HepG2 (cell line): Measurements from ENCODE around the gene ZFR2. TPM values are rescaled to one million over a fixed set of nuclear protein-coding genes. Genes with fewer than 3 reads are reported as not detected.

Source experiments
- ATAC-seq: fragments of 200-7000 bp; cut with Tn5 transposase; 3 replicates; pipeline ENCODE4 v1.9.1; 2020; ENCODE audit warnings: mild to moderate bottlenecking, moderate library complexity
- BruUV-seq: library from RNA; stranded (reverse); fragments of 400-500 nt; replicated peaks from 2 replicates; lab custom pipeline; 2021; lab: Mats Ljungman, UMichigan
- CTCF ChIA-PET: fragments of 300-600 bp; formaldehyde crosslinking; extraction: SDS; loops from one replicate; lab custom pipeline; 2021; ENCODE audit warnings: low total read pairs, inconsistent platforms, low intra/inter-chr PET ratio; lab: Yijun Ruan, JAX
- POLR2A ChIA-PET: fragments of 350-600 bp; sonication (Branson Sonifier 250); formaldehyde crosslinking; loops from one replicate; lab custom pipeline; 2020; ENCODE audit warnings: antibody characterized with exemption, inconsistent platforms; lab: Yijun Ruan, JAX
- DNase-seq: peaks from one replicate; pipeline ENCODE4 v3.0.0-alpha.2; 2015; ENCODE audit warnings: low spot score
- FAIRE-seq: peaks from 3 replicates; lab custom pipeline; 2011; peaks lifted over from hg19 to GRCh38; lab: Jason Lieb, UNC
- H2AFZ ChIP-seq: one replicate; pipeline ENCODE4 v1.6.1; 2011; ENCODE audit warnings: low read length, inconsistent platforms
- H3K27ac ChIP-seq: fragments of 300-600 bp; 3 replicates; pipeline ENCODE4 v1.8.0; 2011; ENCODE audit warnings: mixed run types, mild to moderate bottlenecking, mixed read lengths, low read length, inconsistent platforms; ENCODE audit not compliant: insufficient read depth; ENCODE audit errors: extremely low read length
- H3K27me3 ChIP-seq, 2 experiments: fragments of 200-600 bp in 1 of 2; 2 replicates in 1 of 2; 3 replicates in 1 of 2; pipeline versions ENCODE4 v1.6.0 to v1.8.0; 2011; ENCODE audit warnings: low read length in 2 of 2, mild to moderate bottlenecking in 2 of 2, moderate library complexity in 2 of 2, inconsistent platforms in 1 of 2; ENCODE audit not compliant: insufficient read depth in 2 of 2, control insufficient read depth in 1 of 2
- H3K36me3 ChIP-seq, 2 experiments: fragments of 200-600 bp in 1 of 2; replicated peaks in 1 of 2; 2 replicates in 1 of 2; 3 replicates in 1 of 2; pipeline versions ENCODE4 v1.5.1 to v1.8.0; 2011; ENCODE audit warnings: low read length in 2 of 2, inconsistent platforms in 1 of 2; ENCODE audit not compliant: insufficient read depth in 2 of 2, control insufficient read depth in 1 of 2
- H3K4me1 ChIP-seq: 2 replicates; pipeline ENCODE4 v1.5.1; 2012; ENCODE audit warnings: low read length, inconsistent platforms; ENCODE audit not compliant: insufficient read depth
- H3K4me2 ChIP-seq: 2 replicates; pipeline ENCODE4 v1.6.0; 2011; ENCODE audit warnings: low read depth, low read length, inconsistent platforms
- H3K4me3 ChIP-seq, 3 experiments: fragments of 200-600 bp in 1 of 3; sonication (generic), shearing (Covaris generic) in 1 of 3; replicated peaks in 1 of 3; 2 replicates each; pipeline ENCODE4 v1.5.1; 2011 to 2016; ENCODE audit warnings: low read length in 3 of 3, inconsistent platforms in 2 of 3, low read depth in 2 of 3, mild to moderate bottlenecking in 2 of 3, control low read depth in 1 of 3, mixed read lengths in 1 of 3; ENCODE audit not compliant: insufficient read depth in 1 of 3
- H3K79me2 ChIP-seq: one replicate; pipeline ENCODE4 v1.6.1; 2011; ENCODE audit warnings: low read length, inconsistent platforms; ENCODE audit not compliant: insufficient read depth
- H3K9ac ChIP-seq: 2 replicates; pipeline ENCODE4 v1.6.0; 2011; ENCODE audit warnings: mild to moderate bottlenecking, low read depth, low read length, inconsistent platforms; ENCODE audit not compliant: insufficient read depth
- H3K9me3 ChIP-seq: 2 replicates; pipeline ENCODE4 v1.5.1; 2012; ENCODE audit warnings: mild to moderate bottlenecking, low read length
- H4K20me1 ChIP-seq: 2 replicates; pipeline ENCODE4 v1.6.0; 2011; ENCODE audit warnings: inconsistent platforms, mild to moderate bottlenecking, low read length, moderate library complexity; ENCODE audit not compliant: insufficient read depth
- CREB1 ChIP-seq, 2 experiments: fragments of 450-650 bp in 1 of 2; IDR thresholded peaks; 2 replicates each; pipeline ENCODE4 v1.6.1; 2016 to 2017; ENCODE audit warnings: control low read depth in 1 of 2, mild to moderate bottlenecking in 1 of 2, missing compliant biosample characterization in 1 of 2, missing genetic modification characterization in 1 of 2
- DNMT3B ChIP-seq: conservative IDR thresholded peaks from 2 replicates; pipeline ENCODE4 v1.6.1; 2016; ENCODE audit warnings: missing biosample characterization, control low read depth
- ZBTB7A ChIP-seq: sonication (generic); formaldehyde crosslinking; IDR thresholded peaks from 2 replicates; pipeline ENCODE4 v1.8.0; 2022; ENCODE audit warnings: mild to moderate bottlenecking, missing genetic modification reagents
- ZNF124 ChIP-seq: sonication (generic); formaldehyde crosslinking; IDR thresholded peaks from 2 replicates; pipeline ENCODE4 v1.4.0; 2020; ENCODE audit warnings: missing genetic modification reagents
- ZNF451 ChIP-seq: sonication (generic); formaldehyde crosslinking; IDR thresholded peaks from 2 replicates; pipeline ENCODE4 v1.5.0; 2020; ENCODE audit warnings: mild to moderate bottlenecking, missing genetic modification reagents
- ZNF609 ChIP-seq: sonication (generic); formaldehyde crosslinking; IDR thresholded peaks from 2 replicates; pipeline ENCODE4 v1.4.0; 2020; ENCODE audit warnings: mild to moderate bottlenecking, missing genetic modification reagents, borderline replicate concordance
- ZNF740 ChIP-seq: sonication (generic); formaldehyde crosslinking; IDR thresholded peaks from 2 replicates; pipeline ENCODE4 v1.4.0; 2020; ENCODE audit warnings: missing genetic modification reagents
- ZNF770 ChIP-seq: sonication (generic); formaldehyde crosslinking; IDR thresholded peaks from 2 replicates; pipeline ENCODE4 v1.5.0; 2020; ENCODE audit warnings: mild to moderate bottlenecking, missing genetic modification reagents
- ZSCAN5A ChIP-seq: sonication (generic); formaldehyde crosslinking; IDR thresholded peaks from 2 replicates; pipeline ENCODE4 v1.8.0; 2022; ENCODE audit warnings: mild to moderate bottlenecking, missing genetic modification reagents, borderline replicate concordance
- WGBS: methylation state at CpG from one replicate; pipeline ENCODE4 v1.1.6; 2017; ENCODE audit warnings: low lambda C conversion rate; 5-methylcytosine and 5-hydroxymethylcytosine counted together
- in situ Hi-C: cut with HindIII; loops from 2 replicates; pipeline ENCODE4 v1.10.0; 2017; ENCODE audit warnings: low pct_unique_long_range_greater_than_20kb; ENCODE audit not compliant: extremely low pct_ligation_motif_present
- intact Hi-C: fragments of 100-400 bp; cut with micrococcal nuclease; formaldehyde crosslinking; loops from one replicate; pipeline ENCODE4 v1.10.0; 2022; ENCODE audit not compliant: unreplicated experiment
- polyA plus RNA-seq, 8 experiments: library from polyadenylated mRNA; depleted of rRNA in 3 of 8; stranded (reverse) in 7 of 8; unstranded in 1 of 8; fragments of >200 nt; fragmentation: Illumina TruSeq in 4 of 8; extraction: Trizol in 4 of 8; gene quantifications; 2 replicates each; pipeline versions ENCODE4 v1.2.1 to v1.2.3, GENCODE V29; 2011 to 2016; ENCODE audit warnings: low read depth in 4 of 8, missing spikeins in 1 of 8, mixed read lengths in 1 of 8; ENCODE audit not compliant: insufficient read depth in 1 of 8
- total RNA-seq, 5 experiments: library from RNA; depleted of rRNA; stranded (reverse); fragments of >200 nt; fragmentation: Illumina TruSeq; extraction: Trizol; gene quantifications; 2 replicates each; pipeline ENCODE4 v1.2.3, GENCODE V29; 2016; ENCODE audit warnings: low read depth in 1 of 5

The ZFR2 gene
- total and polyA plus RNA-seq, 2 of the 13 experiments (the other 11 are each of a cell fraction or from before 2014, with no cell fraction given), result 0.37 to 0.69 TPM

GRCh38 chr19:3837922-3838321 is 30.9 kb downstream of the ZFR2 start:
- ChIA-PET CTCF (no interaction called here), POLR2A (no interaction called here)
- in situ Hi-C loops (no loop called here), intact Hi-C loops (no loop called here)
- no peak for ATAC-seq
- 0 out of 2 replicates have a peak, but pooled peaks cover 7% of the 10 kb centered on the region for H3K9me3 ChIP-seq
- no peak overlapping the region for H3K9ac ChIP-seq
- peak; percentile 4 for FAIRE-seq
- WGBS, result 77% methylated on average over 19 of the region's 19 CpGs
- H3K27ac ChIP-seq, result no peak overlapping the region
- no peaks in the 10 kb centered on the region for H4K20me1 ChIP-seq
- no peaks in the 10 kb centered on the region for H3K36me3 ChIP-seq
- no TSS peak for BruUV-seq
- H3K4me1 ChIP-seq, result no peaks in the 10 kb centered on the region
- no peaks in the 10 kb centered on the region for H3K79me2 ChIP-seq
- DNase-seq, result no peak
- H3K4me2 ChIP-seq, result no peak overlapping the region
- H3K4me3 ChIP-seq, result no peak overlapping the region
- no peak overlapping the region for H2AFZ ChIP-seq
- H3K27me3 ChIP-seq, result peaks cover 1 to 5% of the 10 kb centered on the region in 2 experiments; a peak in 3 of 5 replicates
- TF ChIP-seq CREB1 (IDR thresholded peaks at IDR 0.05) (peak; percentile 85), CREB1 (CRISPR knock-in tag; IDR thresholded peaks at IDR 0.05) (no peak), DNMT3B (CRISPR knock-in tag) (no peak), ZSCAN5A (CRISPR knock-in tag) (no peak)

- Histone ChIP-seq H3K4me2 (no peak overlapping the region), H3K27ac (no peak overlapping the region), H4K20me1 (no peaks in the 10 kb centered on the region), H3K27me3 (peaks cover 1 to 5% of the 10 kb centered on the region in 2 experiments; a peak in 2 of 5 replicates), H3K79me2 (no peaks in the 10 kb centered on the region), H2AFZ (no peak overlapping the region), H3K9ac (no peak overlapping the region), H3K4me3 (no peak overlapping the region), H3K4me1 (no peaks in the 10 kb centered on the region), H3K9me3 (0 out of 2 replicates have a peak, but pooled peaks cover 7% of the 10 kb centered on the region), H3K36me3 (no peaks in the 10 kb centered on the region)
- in situ Hi-C loops (no loop called here), intact Hi-C loops (no loop called here)
- no peak for ATAC-seq
- ChIA-PET CTCF (no interaction called here), POLR2A (no interaction called here)
- DNase-seq, result no peak
- WGBS, result 78% methylated on average over 9 of the region's 17 CpGs
- no peak for FAIRE-seq
- BruUV-seq, result no TSS peak
- TF ChIP-seq ZNF740 (CRISPR knock-in tag) (no peak), ZNF124 (CRISPR knock-in tag) (no peak), ZNF770 (no peak), ZNF609 (CRISPR knock-in tag) (no peak), ZNF451 (CRISPR knock-in tag) (no peak), ZBTB7A (CRISPR knock-in tag) (no peak)
These were observed 31.5 kb downstream of the ZFR2 start for GRCh38 chr19:3837332-3837731.
